Subcutaneous abdominal adipose tissue (tissue), 5 donors: Measurements from ENCODE around the gene ELMO1.

Experiments used
- H3K27ac ChIP-seq: one replicate; pipeline ENCODE4 v1.7.0; 2013; ENCODE audit warnings: low read depth, mild to moderate bottlenecking, inconsistent platforms, low read length, moderate library complexity
- H3K27me3 ChIP-seq, 5 donors: one replicate each; pipeline ENCODE4 v1.7.0; 2013; ENCODE audit warnings: low read length in 5 of 5, inconsistent platforms in 1 of 5; ENCODE audit not compliant: control insufficient read depth in 5 of 5, insufficient read depth in 4 of 5
- H3K36me3 ChIP-seq, 5 donors: one replicate each; pipeline ENCODE4 v1.7.0; 2013; ENCODE audit warnings: low read length in 5 of 5; ENCODE audit not compliant: control insufficient read depth in 5 of 5, insufficient read depth in 5 of 5
- H3K4me1 ChIP-seq, 5 donors: one replicate each; pipeline ENCODE4 v1.7.0; 2013; ENCODE audit warnings: low read length in 5 of 5, mild to moderate bottlenecking in 3 of 5, moderate library complexity in 1 of 5; ENCODE audit not compliant: control insufficient read depth in 5 of 5, insufficient read depth in 5 of 5
- H3K4me3 ChIP-seq, 5 donors: one replicate each; pipeline ENCODE4 v1.7.0; 2013; ENCODE audit warnings: low read length in 5 of 5, low read depth in 1 of 5
- H3K9ac ChIP-seq, 5 donors: one replicate each; pipeline ENCODE4 v1.7.0; 2013; ENCODE audit warnings: low read length in 5 of 5, mild to moderate bottlenecking in 4 of 5, moderate library complexity in 3 of 5
- H3K9me3 ChIP-seq, 5 donors: one replicate each; pipeline ENCODE4 v1.7.0; 2013; ENCODE audit warnings: low read length in 5 of 5; ENCODE audit not compliant: control insufficient read depth in 5 of 5
- donor health status: healthy.
- donor health status: healthy.
- donor health status: healthy.
- donor health status: healthy.
- donor health status: healthy.

Gene ELMO1

GRCh38 chr7:36937754-36938563, 510.7 kb downstream of the ELMO1 start:
- Histone ChIP-seq H3K9me3 (peaks cover 8 to 85% (median 68%) of the 10 kb centered on the region in 5 donors), H3K27ac (no peak overlapping the region), H3K36me3 (peaks cover 0 to 10% (median 0%) of the 10 kb centered on the region in 5 donors), H3K9ac (no peak overlapping the region), H3K4me1 (peaks cover 0 to 2% (median 0%) of the 10 kb centered on the region in 5 donors), H3K27me3 (no peaks in the 10 kb centered on the region), H3K4me3 (peak overlapping the region in 3 of 5 donors; percentile 12 to 40 (median 31))

- H3K36me3 ChIP-seq: peaks cover 0 to 8% (median 0%) of the 10 kb centered on the region in 5 donors
- H3K27ac ChIP-seq: no peak overlapping the region
- no peaks in the 10 kb centered on the region for H3K4me1 ChIP-seq
- no peak overlapping the region for H3K4me3 ChIP-seq
- H3K9me3 ChIP-seq: peaks cover 0 to 41% (median 30%) of the 10 kb centered on the region in 5 donors
- no peaks in the 10 kb centered on the region for H3K27me3 ChIP-seq
- no peak overlapping the region for H3K9ac ChIP-seq
Observed at GRCh38 chr7:36931892-36932291, 516.8 kb downstream of the ELMO1 start.

DNA sequence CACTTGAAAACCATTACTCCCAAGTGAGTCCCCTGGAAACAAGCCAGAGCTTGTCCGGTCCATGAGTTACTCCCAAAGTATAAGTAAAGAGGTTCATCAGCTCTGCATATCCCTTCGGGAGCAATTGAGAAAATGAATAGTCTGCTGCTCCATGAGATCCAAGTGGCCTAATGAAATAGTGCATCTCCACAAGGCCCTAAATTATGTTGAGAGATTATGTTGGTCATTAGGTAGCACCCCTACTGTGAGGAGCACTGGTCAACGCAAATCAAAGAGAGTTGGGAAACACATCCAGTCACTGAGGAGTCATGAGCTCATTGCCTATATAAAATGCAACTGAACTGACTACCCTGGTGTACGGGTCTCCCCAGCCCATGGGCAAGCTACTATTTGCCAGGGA, 518.9 kb downstream of the ELMO1 start:
- Histone ChIP-seq H3K4me1 (no peaks in the 10 kb centered on the region), H3K9me3 (peaks cover 0 to 25% (median 12%) of the 10 kb centered on the region in 5 donors), H3K27me3 (no peaks in the 10 kb centered on the region), H3K36me3 (peaks cover 0 to 8% (median 0%) of the 10 kb centered on the region in 5 donors), H3K4me3 (no peak overlapping the region), H3K27ac (no peak overlapping the region), H3K9ac (no peak overlapping the region)

DNA sequence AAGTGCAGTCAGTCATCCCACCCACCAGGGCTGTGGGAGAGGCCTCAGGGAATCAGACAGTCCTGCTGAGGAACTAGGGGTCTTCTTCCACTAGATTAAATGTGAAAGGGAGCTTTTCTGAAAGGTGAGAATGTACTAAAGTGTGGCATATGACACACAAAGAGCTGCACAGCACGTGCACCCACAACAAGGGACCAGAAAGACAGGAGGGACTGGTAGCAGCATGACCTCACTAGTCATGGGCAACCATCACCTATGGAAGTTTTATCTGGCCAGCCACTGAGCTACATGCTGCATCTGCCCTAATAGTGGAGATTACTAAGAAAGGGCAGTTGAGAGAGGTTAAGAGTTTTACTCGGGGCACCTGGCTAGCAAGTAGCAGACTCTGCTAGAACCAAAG, 519.9 kb downstream of the ELMO1 start:
- Histone ChIP-seq H3K4me1 (peaks cover 0 to 9% (median 2%) of the 10 kb centered on the region in 5 donors), H3K36me3 (peaks cover 0 to 8% (median 0%) of the 10 kb centered on the region in 5 donors), H3K4me3 (no peak overlapping the region), H3K9me3 (peaks cover 0 to 14% (median 10%) of the 10 kb centered on the region in 5 donors), H3K27ac (no peak overlapping the region), H3K9ac (no peak overlapping the region), H3K27me3 (no peaks in the 10 kb centered on the region)

DNA sequence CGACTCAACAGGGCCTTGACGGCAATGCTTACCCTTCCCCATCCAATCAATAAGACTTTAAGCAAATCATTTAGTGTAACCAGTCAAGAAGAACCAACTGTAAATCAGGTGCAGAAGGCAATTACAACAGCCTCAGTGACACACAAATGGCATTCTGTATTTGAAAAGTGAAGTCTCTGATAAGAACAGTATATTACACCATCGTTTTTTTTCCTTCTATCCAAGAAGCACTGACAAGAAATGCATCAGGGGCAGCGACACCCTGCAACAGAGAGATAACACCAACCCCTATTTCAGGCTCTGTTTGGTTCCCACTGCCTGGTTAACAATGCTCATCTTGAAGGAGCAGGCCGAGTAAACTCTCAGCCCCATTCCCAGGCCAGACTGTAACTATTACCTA, 520.4 kb downstream of the ELMO1 start:
- no peak overlapping the region for H3K27ac ChIP-seq
- peaks cover 0 to 10% (median 6%) of the 10 kb centered on the region in 5 donors for H3K9me3 ChIP-seq
- H3K27me3 ChIP-seq: no peaks in the 10 kb centered on the region
- no peak overlapping the region for H3K9ac ChIP-seq
- H3K36me3 ChIP-seq: peaks cover 0 to 5% (median 0%) of the 10 kb centered on the region in 5 donors
- no peak overlapping the region for H3K4me3 ChIP-seq
- H3K4me1 ChIP-seq: peaks cover 0 to 11% (median 3%) of the 10 kb centered on the region in 5 donors

DNA sequence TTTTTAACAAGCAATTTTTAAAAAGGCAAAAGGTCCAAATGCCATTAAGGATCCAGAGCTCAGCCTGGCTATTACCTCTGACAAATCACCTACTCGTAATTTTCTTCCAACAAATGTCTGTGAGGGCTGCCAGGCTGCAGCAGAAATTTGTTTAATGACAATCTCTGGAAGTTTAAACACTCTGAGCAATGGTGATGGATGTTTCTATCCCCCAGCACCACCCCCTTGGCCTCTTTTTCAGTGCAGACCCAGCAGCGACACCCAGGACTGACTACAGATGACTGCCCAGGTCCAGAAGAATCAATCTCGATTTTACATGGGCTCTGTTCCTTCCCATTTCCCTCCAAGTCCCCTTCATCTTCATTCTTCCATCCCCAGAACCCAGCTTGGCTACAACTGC, 523.0 kb downstream of the ELMO1 start:
- Histone ChIP-seq H3K27me3 (no peaks in the 10 kb centered on the region), H3K4me1 (peaks cover 0 to 11% (median 3%) of the 10 kb centered on the region in 5 donors), H3K9ac (no peak overlapping the region), H3K27ac (no peak overlapping the region), H3K4me3 (no peak overlapping the region), H3K9me3 (peaks cover 0 to 7% (median 5%) of the 10 kb centered on the region in 5 donors), H3K36me3 (no peaks in the 10 kb centered on the region)

DNA sequence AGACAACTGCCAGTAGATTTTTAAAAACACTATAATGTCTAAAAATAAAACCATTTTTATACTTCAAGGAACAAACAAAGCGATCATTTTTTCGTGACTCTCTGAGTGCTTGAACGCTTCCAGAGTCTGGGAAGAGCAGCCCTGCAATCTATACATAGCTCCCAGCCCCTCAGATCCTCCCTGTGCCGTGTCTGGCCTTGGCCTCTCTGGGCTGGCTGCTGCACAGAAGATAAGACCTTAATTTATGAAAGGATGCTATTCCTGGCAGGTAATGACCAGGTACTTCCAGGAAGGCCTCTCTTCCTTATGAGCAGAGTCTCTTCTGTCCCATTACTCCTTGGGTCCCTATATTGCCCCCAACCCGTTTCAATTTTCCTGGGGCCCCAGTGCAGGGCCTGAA, 523.5 kb downstream of the ELMO1 start:
- Histone ChIP-seq H3K4me3 (no peak overlapping the region), H3K36me3 (no peaks in the 10 kb centered on the region), H3K9ac (no peak overlapping the region), H3K4me1 (peaks cover 0 to 11% (median 3%) of the 10 kb centered on the region in 5 donors), H3K27me3 (no peaks in the 10 kb centered on the region), H3K9me3 (peaks cover 0 to 8% (median 5%) of the 10 kb centered on the region in 5 donors), H3K27ac (no peak overlapping the region)

DNA sequence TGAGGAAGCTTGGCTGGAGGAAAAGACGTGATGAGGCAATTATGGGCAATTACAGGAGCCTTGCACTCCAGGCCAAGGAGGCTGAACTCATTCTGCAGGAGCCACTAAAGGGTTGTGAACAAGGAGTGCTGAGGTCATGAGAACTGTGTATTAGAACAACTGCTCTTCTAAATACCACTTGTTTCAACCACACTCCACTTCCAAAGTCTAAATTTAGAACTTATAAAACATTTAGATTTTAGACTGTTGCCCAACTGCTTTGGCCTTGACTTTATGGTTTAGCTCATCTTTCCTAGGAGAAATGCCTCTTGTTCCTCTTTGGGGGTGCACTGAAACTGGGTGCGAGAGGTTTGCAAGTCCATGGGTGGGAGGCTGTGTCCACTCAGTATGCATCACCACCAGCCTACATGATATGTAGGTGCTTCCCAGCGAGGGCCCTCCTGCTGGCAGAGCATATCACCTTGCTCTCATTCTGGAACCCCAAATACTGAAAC, 524.7 kb downstream of the ELMO1 start:
- no peak overlapping the region for H3K4me3 ChIP-seq
- no peaks in the 10 kb centered on the region for H3K27me3 ChIP-seq
- H3K9ac ChIP-seq: no peak overlapping the region
- H3K4me1 ChIP-seq: peaks cover 0 to 11% (median 3%) of the 10 kb centered on the region in 5 donors
- no peaks in the 10 kb centered on the region for H3K36me3 ChIP-seq
- H3K9me3 ChIP-seq: peaks cover 0 to 8% (median 5%) of the 10 kb centered on the region in 5 donors
- no peak overlapping the region for H3K27ac ChIP-seq

GRCh38 chr7:36923185-36923584, 525.5 kb downstream of the ELMO1 start:
- Histone ChIP-seq H3K4me1 (peaks cover 0 to 11% (median 3%) of the 10 kb centered on the region in 5 donors), H3K27ac (no peak overlapping the region), H3K27me3 (no peaks in the 10 kb centered on the region), H3K9ac (no peak overlapping the region), H3K36me3 (no peaks in the 10 kb centered on the region), H3K4me3 (no peak overlapping the region), H3K9me3 (peaks cover 0 to 8% (median 5%) of the 10 kb centered on the region in 5 donors)

DNA sequence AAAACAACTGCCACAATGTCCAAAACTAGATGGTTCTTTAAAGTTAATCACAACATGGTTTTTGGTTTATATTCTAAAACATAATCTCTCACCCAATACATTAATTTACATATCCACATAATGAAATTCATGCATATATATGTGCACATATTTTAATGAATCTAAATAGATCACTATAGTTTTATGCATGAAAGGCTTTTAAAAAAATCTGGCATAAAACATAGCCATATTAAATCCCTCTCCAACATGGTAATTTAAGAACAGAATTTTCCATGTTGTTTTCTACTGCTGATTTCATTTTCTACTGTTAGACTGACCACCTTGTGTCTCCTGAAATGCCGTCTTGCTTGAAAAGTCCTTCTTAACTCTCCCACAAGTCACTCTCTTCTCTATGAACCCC, 528.2 kb downstream of the ELMO1 start:
- Histone ChIP-seq H3K27me3 (no peaks in the 10 kb centered on the region), H3K4me3 (no peak overlapping the region), H3K36me3 (no peaks in the 10 kb centered on the region), H3K9me3 (peaks cover 0 to 8% (median 5%) of the 10 kb centered on the region in 5 donors), H3K27ac (no peak overlapping the region), H3K4me1 (peaks cover 0 to 11% (median 3%) of the 10 kb centered on the region in 5 donors), H3K9ac (no peak overlapping the region)
